ENCODE measurements around the gene BRD3OS. TPM values are rescaled to one million over a fixed set of nuclear protein-coding genes. Genes with fewer than 3 reads are reported as not detected.

BRD3OS gene
- total and polyA plus RNA-seq, 2 of the 13 experiments (the other 11 are each of a cell fraction or from before 2014, with no cell fraction given): 4.9 to 5.7 TPM

- peaks cover 27 to 55% of the 10 kb centered on the region in 2 experiments for H3K36me3 ChIP-seq (replicated peaks in 1 of 2; ENCODE audit: control insufficient read depth in 1 of 2, insufficient read depth in 2 of 2, low read length in 2 of 2)
- TF ChIP-seq TEAD2 (CRISPR knock-in tag; IDR thresholded peaks at IDR 0.05): no peak
- TF ChIP-seq RORA (CRISPR knock-in tag; IDR thresholded peaks at IDR 0.05): no peak
- TF ChIP-seq PHB2 (IDR thresholded peaks at IDR 0.05; ENCODE audit: partially characterized antibody): no peak
- no peak for TF ChIP-seq JUNB (CRISPR knock-in tag; IDR thresholded peaks at IDR 0.05; ENCODE audit: borderline replicate concordance)
- no peak for TF ChIP-seq EP300 (IDR thresholded peaks at IDR 0.05; ENCODE audit: low read depth in 2 of 2, low read length in 2 of 2)
- TF ChIP-seq EP300 (CRISPR knock-in tag; IDR thresholded peaks at IDR 0.05; ENCODE audit: borderline replicate concordance): no peak
- intact Hi-C loops (cut with micrococcal nuclease; ENCODE audit: unreplicated experiment) (no loop called here), in situ Hi-C loops (cut with HindIII; ENCODE audit: extremely low pct_ligation_motif_present, low pct_unique_long_range_greater_than_20kb) (no loop called here)
- no peaks in the 10 kb centered on the region for H4K20me1 ChIP-seq (ENCODE audit: insufficient read depth, low read length)
- no peaks in the 10 kb centered on the region for H3K79me2 ChIP-seq (ENCODE audit: insufficient read depth, low read length)
- H3K4me3 ChIP-seq (replicated peaks in 1 of 3; ENCODE audit: insufficient read depth in 1 of 3, low read depth in 2 of 3, low read length in 3 of 3): no peak overlapping the region
- no peak overlapping the region for H3K27ac ChIP-seq (ENCODE audit: extremely low read length, insufficient read depth, low read length)
- FAIRE-seq (no peak), DNase-seq (ENCODE audit: low spot score) (no peak), ATAC-seq (no peak)
- peaks cover 2% of the 10 kb centered on the region; the same call in 1 of the 2 replicates for H3K4me1 ChIP-seq (ENCODE audit: insufficient read depth, low read length)
- no peak overlapping the region for H3K4me2 ChIP-seq (ENCODE audit: low read depth, low read length)
- no peaks in the 10 kb centered on the region for H3K9me3 ChIP-seq (ENCODE audit: low read length)
- no peak overlapping the region for H3K9ac ChIP-seq (ENCODE audit: insufficient read depth, low read depth, low read length)
- no peaks in the 10 kb centered on the region for H3K27me3 ChIP-seq (ENCODE audit: control insufficient read depth in 1 of 2, insufficient read depth in 2 of 2, low read length in 2 of 2)
- POLR2A ChIA-PET: no interaction called here
- H2AFZ ChIP-seq (ENCODE audit: low read length): no peak overlapping the region
- CTCF ChIA-PET (ENCODE audit: low intra/inter-chr PET ratio, low total read pairs): no interaction called here
- BruUV-seq (replicated peaks): no TSS peak
- WGBS (ENCODE audit: low lambda C conversion rate): 98% methylated on average over 12 of the region's 19 CpGs
Observed at GRCh38 chr9:134034215-134035040, 9.1 kb downstream of the BRD3OS start.
